NCI-H2107 treated with DMSO at 0.1 percent for 48 hours (cell line): ENCODE measurements around the gene RNU2-63P.
"Not testable (repeated sequence)": the region's sequence is repeated elsewhere in the genome, so short reads cannot be mapped to it uniquely, and the experiment has no call there.

Experiments used
- DNase-seq: peaks from one replicate; lab custom pipeline; 2025; ENCODE audit not compliant: unreplicated experiment; lab: John Stamatoyannopoulos, UW

Gene RNU2-63P

GRCh38 chr2:88016086-88016959, at the start of gene RNU2-63P:
TSS of gene RNU2-63P (minus strand) at chr2:88016547.
- peak; percentile 84 for DNase-seq

GRCh38 chr2:88061295-88061694, 44.9 kb upstream of the RNU2-63P start:
- no peak for DNase-seq

DNA sequence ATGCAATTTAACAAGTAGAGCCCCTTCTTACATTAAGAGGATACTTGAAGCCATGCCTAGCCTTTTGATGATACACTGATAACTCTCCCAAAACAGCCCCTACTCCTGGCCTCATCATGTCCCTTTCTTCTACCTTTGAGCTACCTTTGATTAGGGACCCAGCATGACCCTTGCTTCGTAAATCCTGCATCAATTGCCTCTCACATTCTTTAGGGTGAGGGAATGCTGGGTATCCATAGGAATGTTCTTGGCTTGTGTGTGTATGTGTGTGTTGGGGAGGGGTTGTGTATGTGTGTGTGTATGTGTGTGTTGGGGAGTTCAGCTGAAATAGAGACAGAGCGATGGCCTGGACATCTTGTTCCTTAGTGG, 44.5 kb upstream of the RNU2-63P start:
- no peak for DNase-seq

DNA sequence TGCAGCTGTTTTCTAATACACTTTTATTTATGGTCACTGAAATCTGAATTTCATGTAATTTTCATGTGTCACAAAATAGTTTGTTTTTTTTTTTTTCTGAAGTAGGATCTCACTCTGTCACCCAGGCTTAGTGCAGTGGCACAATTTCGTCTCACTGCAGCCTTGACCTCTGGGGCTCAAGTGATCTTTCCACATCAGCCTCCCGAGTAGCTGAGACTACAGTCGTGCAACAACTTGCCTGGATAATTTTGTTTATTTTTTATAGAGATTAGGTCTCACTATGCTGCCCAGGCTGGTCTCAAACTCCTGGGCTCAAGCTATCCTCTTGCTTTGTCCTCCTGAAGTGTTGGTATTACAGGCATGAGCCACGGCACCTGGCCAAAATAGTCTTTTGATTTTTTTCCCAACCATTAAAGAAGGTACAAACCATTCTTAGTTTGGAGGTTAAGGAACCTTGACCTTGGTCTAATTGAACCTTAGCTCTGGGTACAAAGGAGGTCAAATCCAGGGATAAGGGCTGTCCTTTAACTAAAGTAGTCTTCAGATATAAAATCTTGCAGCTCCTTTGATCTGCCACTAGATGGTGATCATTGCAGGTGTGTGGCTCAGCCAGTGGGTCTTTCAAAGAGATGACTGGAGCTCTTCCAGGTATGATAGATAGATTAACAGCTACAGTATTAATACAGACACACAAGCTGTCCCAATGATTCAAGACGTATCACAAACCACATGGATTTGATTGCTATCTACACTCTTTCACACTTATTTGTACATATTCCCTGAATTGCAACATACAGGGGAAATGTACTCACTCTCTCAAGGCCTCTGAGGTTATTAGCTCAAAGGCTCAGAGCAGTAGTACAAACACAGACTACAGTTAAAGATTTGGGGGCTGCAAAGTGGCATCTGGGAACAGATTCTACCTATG, 43.9 kb upstream of the RNU2-63P start:
- peak; percentile 82 for DNase-seq

DNA sequence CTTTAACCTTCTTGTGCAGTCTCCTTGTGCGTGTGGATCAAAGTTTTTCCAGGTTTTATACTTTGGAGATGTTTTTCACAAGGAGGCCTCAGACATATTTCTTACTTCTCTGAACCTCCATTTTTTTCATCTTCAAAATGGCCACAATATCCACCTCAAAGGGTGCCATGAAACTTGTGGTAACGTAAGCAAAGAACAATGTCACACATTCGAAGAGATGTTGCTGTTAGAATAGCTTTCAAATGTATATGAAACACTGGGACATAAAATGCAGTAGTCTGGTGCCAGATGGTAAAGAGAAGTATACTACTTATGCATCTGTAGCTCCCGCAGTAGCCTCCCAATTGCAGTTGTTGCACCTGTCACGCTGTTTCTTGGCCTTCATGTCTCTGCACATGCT, 41.8 kb upstream of the RNU2-63P start:
- DNase-seq = no peak

DNA sequence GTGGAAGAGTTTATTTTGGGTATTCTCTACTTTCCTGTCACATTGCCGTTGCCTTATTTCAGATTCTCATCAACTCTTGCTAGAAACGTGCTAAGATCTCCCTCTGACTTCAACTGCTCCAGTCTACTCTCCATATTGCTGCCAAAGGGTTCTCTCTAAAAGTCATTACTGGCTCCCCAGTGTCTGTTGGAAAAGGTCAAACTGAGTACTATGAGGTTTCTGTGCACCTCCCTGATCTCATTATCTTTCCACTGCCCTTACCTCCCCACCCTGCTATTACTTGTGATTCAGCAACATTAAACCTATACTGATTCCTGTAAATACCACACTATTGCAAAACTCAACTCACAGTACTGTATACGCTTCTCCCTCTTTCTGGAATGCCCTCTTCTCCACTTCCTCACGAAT, 41.1 kb upstream of the RNU2-63P start:
- DNase-seq = no peak

DNA sequence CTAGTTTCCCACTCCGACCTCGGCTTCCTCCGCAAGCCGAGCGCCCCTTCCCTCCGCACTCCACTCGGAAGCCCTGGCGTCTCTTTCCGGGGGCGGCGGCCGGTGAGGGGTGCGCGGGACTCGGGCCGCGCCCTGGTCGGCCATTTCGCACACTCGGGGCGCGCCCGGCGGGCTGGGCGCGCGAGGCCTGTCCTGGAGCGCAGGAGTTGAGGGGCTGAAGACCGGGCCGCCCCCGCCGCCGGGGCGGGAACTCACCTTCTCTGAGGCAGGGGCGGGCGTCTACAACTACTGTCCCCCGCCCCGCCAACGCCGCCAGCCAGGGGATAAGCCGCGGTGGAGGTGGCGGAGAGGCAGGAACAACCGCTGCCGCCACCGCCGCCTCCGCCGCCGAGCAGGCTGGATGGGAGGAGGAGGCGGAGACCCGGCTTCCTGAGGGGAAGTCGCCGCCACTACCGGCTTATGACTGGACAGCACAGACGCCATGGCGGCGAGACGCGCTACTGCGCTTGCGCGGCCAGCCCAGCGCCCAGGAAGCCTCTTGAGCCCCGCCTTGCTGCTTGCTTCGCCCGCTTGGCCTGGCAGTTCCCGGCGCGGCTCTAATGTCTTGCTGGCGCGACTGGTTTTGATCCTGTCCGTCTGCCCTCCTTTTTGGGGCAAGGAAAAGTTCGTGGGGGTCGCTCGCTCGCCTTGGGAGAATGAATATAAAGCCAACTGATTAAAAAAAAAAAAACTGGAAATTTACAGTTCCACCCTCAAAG, 39.2 kb upstream of the RNU2-63P start, which contains the start of gene KRCC1:
KRCC1 (minus strand) TSS at position 413 of the 758 bp plus-strand sequence. CDS start 27,220 bp downstream, outside the sequence.
- DNase-seq = peak; percentile 82

- no peak for DNase-seq
Measured at GRCh38 chr2:88054782-88055370, 38.5 kb upstream of the RNU2-63P start.

- no peak for DNase-seq
Measured at GRCh38 chr2:88053934-88054781, 37.8 kb upstream of the RNU2-63P start.

- DNase-seq = no peak
Measured at GRCh38 chr2:88053296-88053695, 36.9 kb upstream of the RNU2-63P start.

DNA sequence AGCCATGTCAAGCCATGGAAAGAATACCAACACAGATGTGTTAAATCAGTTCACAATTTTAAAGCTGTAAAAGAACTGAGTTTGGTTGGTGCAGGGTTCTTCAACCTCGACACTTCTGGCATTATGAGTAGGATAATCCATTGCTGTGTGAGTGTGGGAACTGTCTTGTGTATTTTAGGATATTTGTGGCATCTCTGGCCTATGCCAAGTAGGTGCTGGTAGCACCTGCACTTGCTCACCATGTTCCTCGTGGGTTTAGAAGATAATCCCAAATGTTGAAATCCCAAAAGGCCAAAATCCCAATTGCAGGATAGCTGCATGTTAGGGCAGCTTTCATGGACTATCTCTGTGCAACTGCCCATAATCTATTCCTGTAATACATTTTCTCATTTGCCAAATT, 35.4 kb upstream of the RNU2-63P start:
- DNase-seq = no peak

- DNase-seq = no peak
Measured at GRCh38 chr2:88049622-88050021, 33.3 kb upstream of the RNU2-63P start.

- DNase-seq = no peak
Measured at GRCh38 chr2:88048541-88048940, 32.2 kb upstream of the RNU2-63P start.

DNA sequence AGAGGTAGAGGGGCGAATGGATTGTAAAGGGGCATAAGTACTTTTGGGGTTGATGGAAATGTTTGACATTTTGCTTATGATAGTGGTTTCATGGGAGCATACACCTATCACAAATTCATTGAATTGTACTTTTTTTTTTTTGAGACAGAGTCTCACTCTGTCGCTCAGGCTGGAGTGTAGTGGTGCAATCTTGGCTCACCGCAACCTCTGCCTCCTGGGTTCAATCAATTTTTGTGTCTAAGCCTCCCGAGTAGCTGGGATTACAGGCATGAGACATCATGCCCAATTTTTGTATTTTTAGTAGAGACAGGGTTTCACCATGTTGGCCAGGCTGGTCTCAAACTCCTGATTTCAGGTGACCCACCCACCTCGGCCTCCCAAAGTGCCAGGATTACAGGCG, 29.2 kb upstream of the RNU2-63P start:
- not testable (repeated sequence) for DNase-seq

DNA sequence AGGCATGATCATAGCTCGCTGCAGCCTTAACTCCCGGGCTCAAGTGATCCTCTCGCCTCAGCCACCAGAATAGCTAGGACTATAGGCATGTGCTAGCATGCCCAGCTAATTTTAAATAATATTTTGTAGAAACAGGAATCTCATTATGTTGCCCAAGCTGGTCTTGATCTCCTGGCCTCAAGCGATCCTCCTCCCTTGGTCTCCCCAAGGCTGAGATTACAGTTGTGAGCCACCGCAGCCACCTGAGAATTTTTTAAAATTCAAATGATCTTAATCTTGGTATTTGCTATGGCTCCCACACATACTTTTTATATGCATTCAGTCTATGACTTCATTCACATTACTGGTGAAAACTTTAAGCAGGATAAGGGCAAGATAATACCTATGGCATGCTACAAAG, 26.1 kb upstream of the RNU2-63P start:
- DNase-seq = no peak

DNA sequence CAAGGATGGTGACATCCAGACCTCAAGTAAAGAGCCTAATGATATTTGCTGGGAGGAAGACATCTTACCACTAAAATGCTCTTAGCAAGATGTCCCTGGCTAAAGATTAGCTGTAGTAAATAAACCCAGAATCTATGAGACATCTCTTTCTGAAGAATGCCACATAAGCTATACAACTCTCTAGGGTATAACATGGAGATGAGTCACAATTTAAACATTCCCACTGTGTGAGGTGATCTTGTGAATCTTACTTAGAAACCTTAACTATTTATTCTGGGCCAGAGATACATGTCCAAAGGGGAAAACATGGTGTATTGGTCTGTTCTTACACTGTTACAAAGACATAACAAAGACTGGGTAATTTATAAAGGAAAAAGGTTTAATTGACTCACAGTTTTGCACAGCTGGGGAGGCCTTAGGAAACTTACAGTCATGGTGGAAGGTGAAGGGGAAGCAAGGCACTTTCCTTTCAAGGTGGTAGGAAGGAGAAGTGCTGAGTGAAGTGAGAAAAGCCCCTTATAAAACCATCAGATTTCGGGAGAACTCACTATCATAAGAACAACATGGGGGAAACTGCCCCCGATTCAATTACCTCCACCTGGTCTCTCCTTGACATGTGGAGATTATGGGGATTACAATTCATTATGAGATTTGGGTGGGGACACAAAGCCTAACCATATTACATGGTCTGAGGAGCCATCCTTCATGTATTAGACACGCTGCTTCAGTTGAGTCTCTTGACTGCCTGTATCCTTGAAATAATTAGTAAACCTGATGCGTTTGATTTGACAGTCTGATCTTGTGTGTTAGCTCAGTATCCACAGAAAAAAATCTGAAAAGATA, 22.1 kb upstream of the RNU2-63P start:
- DNase-seq = no peak

- DNase-seq = no peak
Measured at GRCh38 chr2:88036606-88037005, 20.3 kb upstream of the RNU2-63P start.

DNA sequence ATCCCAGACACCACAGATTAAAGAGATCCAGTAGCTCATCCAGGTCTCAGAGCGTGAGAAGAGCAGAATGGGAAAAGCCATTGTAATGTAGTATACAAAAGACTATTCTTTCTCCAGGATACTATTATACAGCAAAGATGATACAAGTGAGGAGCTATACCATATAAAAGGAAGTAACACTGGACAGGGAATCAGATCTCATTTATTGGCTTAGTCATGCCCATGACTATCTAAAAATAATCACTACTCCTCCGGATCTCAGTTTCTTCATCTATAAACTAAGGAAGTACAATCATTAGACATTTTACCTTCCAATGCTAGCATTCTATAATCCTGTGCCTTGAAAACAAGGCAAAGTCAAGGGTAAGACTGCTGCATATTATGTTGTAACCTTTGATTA, 19.8 kb upstream of the RNU2-63P start:
- DNase-seq = no peak
